GM19397 (cell line): ENCODE data around the gene MMP11.
A peak's percentile ranks its signal among the peaks of the same experiment; 100 is the strongest.

Experiments used
- ATAC-seq: cut with Tn5 transposase; IDR thresholded peaks from one replicate; pipeline ENCODE4 v1.9.1; 2021; ENCODE audit warnings: mild to moderate bottlenecking, moderate library complexity; ENCODE audit not compliant: unreplicated experiment

MMP11 gene

GRCh38 chr22:23756891-23757290 is 15.8 kb upstream of the MMP11 start:
- no peak for ATAC-seq

- ATAC-seq = no peak
Observed at GRCh38 chr22:23759566-23759965, 13.1 kb upstream of the MMP11 start.

- no peak for ATAC-seq
Observed at GRCh38 chr22:23760056-23760455, 12.6 kb upstream of the MMP11 start.

- no peak for ATAC-seq
Observed at GRCh38 chr22:23762842-23763578, 9.6 kb upstream of the MMP11 start, which contains the start of gene C22orf15. C22orf15 (plus strand) TSS chr22:23762990; CDS start chr22:23763307, 317 bp downstream.

GRCh38 chr22:23763579-23763945 is 9.1 kb upstream of the MMP11 start:
- no peak for ATAC-seq

GRCh38 chr22:23763954-23764353 is 8.7 kb upstream of the MMP11 start:
- no peak for ATAC-seq

GRCh38 chr22:23764899-23765881 is 7.5 kb upstream of the MMP11 start:
- no peak for ATAC-seq

- ATAC-seq = no peak
Observed at GRCh38 chr22:23767303-23767672, 5.4 kb upstream of the MMP11 start.

- ATAC-seq = peak; percentile 63
Observed at GRCh38 chr22:23767673-23768548, 4.7 kb upstream of the MMP11 start, which contains the start of gene CHCHD10. CHCHD10 (minus strand) TSS chr22:23767972; CDS start chr22:23767874, 98 bp downstream.

GRCh38 chr22:23769321-23769965 is 3.2 kb upstream of the MMP11 start:
- no peak for ATAC-seq

- no peak for ATAC-seq
Observed at GRCh38 chr22:23772315-23772648, 367 bp upstream of the MMP11 start.

GRCh38 chr22:23773483-23774113 is 949 bp downstream of the MMP11 start:
- no peak for ATAC-seq

GRCh38 chr22:23774114-23774921 is 1.7 kb downstream of the MMP11 start:
- no peak for ATAC-seq

- no peak for ATAC-seq
Observed at GRCh38 chr22:23774922-23775436, 2.3 kb downstream of the MMP11 start.

GRCh38 chr22:23775779-23776375 is 3.2 kb downstream of the MMP11 start:
- no peak for ATAC-seq

GRCh38 chr22:23777776-23778576 is 5.3 kb downstream of the MMP11 start:
- no peak for ATAC-seq

- ATAC-seq = no peak
Observed at GRCh38 chr22:23778577-23778900, 5.9 kb downstream of the MMP11 start.

- no peak for ATAC-seq
Observed at GRCh38 chr22:23779083-23779482, 6.4 kb downstream of the MMP11 start.
